Ovary (tissue), 3 donors: ENCODE data around the gene OR5H1.

Source experiments
- POLR2A ChIP-seq: fragments of 450-650 bp; IDR thresholded peaks from one replicate; pipeline ENCODE4 v1.6.1; 2017; ENCODE audit warnings: antibody characterized with exemption, mild to moderate bottlenecking, moderate library complexity
- TF ChIP-seq, protein P1 (sequence below), 3 donors: fragments of 450-650 bp in 2 of 3; fragments of 200-600 bp in 1 of 3; IDR thresholded peaks; one replicate each; pipeline versions ENCODE4 v1.5.1 to v1.8.0; 2016 to 2022; ENCODE audit warnings: antibody characterized with exemption in 3 of 3, mild to moderate bottlenecking in 1 of 3
- donor health status: DM: no; HTN: no; CAD: no.

DNA sequence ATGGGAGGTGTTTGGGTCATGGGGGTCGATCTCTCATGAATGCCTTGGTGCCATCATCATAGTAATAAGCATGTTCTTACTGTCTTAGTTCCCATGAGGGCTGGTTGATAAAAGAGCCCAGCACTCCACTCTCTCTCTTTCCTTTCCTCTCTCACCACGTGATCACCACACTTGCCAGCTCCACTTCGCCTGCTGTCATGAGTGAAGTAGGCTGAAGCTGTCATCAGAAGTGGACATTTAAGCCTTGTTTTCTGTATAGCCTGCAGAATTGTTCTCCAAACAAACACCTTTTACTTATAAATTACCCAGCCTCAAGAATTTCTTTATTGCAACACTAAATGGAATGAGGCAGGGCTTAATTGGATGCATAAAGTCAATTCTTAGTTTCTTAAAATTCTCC lies 6.1 kb downstream of the OR5H1 start:
- TF ChIP-seq, protein P1, sequence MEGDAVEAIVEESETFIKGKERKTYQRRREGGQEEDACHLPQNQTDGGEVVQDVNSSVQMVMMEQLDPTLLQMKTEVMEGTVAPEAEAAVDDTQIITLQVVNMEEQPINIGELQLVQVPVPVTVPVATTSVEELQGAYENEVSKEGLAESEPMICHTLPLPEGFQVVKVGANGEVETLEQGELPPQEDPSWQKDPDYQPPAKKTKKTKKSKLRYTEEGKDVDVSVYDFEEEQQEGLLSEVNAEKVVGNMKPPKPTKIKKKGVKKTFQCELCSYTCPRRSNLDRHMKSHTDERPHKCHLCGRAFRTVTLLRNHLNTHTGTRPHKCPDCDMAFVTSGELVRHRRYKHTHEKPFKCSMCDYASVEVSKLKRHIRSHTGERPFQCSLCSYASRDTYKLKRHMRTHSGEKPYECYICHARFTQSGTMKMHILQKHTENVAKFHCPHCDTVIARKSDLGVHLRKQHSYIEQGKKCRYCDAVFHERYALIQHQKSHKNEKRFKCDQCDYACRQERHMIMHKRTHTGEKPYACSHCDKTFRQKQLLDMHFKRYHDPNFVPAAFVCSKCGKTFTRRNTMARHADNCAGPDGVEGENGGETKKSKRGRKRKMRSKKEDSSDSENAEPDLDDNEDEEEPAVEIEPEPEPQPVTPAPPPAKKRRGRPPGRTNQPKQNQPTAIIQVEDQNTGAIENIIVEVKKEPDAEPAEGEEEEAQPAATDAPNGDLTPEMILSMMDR (IDR thresholded peaks at IDR 0.05), result no peak
- no peak for TF ChIP-seq POLR2A
